ENCODE results near the gene KLHL29. TPM values are rescaled to one million over a fixed set of nuclear protein-coding genes. Genes with fewer than 3 reads are reported as not detected.
A peak's percentile ranks its signal among the peaks of the same experiment; 100 is the strongest.

KLHL29 gene
- total and polyA plus RNA-seq, 2 experiments from 2014 or later: 1.5 to 6.5 TPM

DNA sequence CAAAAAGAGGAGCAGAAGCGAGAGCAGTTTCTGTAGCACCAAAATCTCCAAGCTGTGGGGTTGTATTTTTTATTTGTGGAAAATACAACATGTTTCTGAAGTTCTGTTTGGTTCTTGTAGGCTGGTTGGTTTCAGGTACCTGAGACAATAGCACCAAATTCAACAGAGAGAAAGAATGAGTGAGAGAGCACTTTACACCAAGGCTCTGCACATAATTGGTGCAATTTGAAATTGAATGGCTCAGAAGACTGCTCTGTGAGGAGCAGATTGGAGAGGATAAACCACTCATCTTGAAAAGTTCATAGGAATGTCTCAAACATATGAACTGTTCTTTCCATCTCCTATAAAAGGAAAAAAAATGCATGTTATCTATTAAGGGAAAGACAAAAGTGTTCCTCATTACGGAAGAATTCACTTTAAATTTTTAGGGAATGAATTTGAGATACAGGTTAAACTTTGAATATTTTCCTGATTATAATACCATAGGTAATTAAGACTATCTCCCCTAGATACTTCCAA, 366.8 kb downstream of the KLHL29 start:
- H3K9me3 Mint-ChIP-seq: no peaks in the 10 kb centered on the region
- no peaks in the 10 kb centered on the region for H3K36me3 ChIP-seq (ENCODE audit: insufficient read depth)
- no peaks in the 10 kb centered on the region for H3K27me3 ChIP-seq (ENCODE audit: insufficient read depth)
- ATAC-seq (peak; percentile 64), DNase-seq (ENCODE audit: low spot score) (no peak)
- H3K4me3 Mint-ChIP-seq: peak overlapping the region; percentile 20; the same call in 1 of the 3 replicates
- no peaks in the 10 kb centered on the region for H4K20me1 ChIP-seq (replicated peaks; ENCODE audit: insufficient read depth)
- peak overlapping the region; percentile 75 for H3K27ac ChIP-seq (ENCODE audit: low read depth)
- peaks cover 33% of the 10 kb centered on the region for H3K4me1 Mint-ChIP-seq
- H3F3A ChIP-seq (replicated peaks; ENCODE audit: low read depth): no peaks in the 10 kb centered on the region
- TF ChIP-seq, protein P1, sequence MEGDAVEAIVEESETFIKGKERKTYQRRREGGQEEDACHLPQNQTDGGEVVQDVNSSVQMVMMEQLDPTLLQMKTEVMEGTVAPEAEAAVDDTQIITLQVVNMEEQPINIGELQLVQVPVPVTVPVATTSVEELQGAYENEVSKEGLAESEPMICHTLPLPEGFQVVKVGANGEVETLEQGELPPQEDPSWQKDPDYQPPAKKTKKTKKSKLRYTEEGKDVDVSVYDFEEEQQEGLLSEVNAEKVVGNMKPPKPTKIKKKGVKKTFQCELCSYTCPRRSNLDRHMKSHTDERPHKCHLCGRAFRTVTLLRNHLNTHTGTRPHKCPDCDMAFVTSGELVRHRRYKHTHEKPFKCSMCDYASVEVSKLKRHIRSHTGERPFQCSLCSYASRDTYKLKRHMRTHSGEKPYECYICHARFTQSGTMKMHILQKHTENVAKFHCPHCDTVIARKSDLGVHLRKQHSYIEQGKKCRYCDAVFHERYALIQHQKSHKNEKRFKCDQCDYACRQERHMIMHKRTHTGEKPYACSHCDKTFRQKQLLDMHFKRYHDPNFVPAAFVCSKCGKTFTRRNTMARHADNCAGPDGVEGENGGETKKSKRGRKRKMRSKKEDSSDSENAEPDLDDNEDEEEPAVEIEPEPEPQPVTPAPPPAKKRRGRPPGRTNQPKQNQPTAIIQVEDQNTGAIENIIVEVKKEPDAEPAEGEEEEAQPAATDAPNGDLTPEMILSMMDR (conservative IDR thresholded peaks at IDR 0.05; ENCODE audit: low read depth in 2 of 2): no peak
- no peak for TF ChIP-seq STAT1 (IDR thresholded peaks at IDR 0.05; ENCODE audit: unreplicated experiment)
- no peak for TF ChIP-seq JUNB (IDR thresholded peaks at IDR 0.05; ENCODE audit: unreplicated experiment)
- TF ChIP-seq POLR2AphosphoS5 (IDR thresholded peaks at IDR 0.05; ENCODE audit: low read depth): no peak
- no peak for TF ChIP-seq EZH2 (IDR thresholded peaks at IDR 0.05; ENCODE audit: low read depth, unreplicated experiment)
- TF ChIP-seq NANOG (IDR thresholded peaks at IDR 0.05; ENCODE audit: borderline replicate concordance): no peak
- TF ChIP-seq CREB1 (CRISPR knock-in tag; IDR thresholded peaks at IDR 0.05; ENCODE audit: low read depth): no peak
- TF ChIP-seq, protein P2, sequence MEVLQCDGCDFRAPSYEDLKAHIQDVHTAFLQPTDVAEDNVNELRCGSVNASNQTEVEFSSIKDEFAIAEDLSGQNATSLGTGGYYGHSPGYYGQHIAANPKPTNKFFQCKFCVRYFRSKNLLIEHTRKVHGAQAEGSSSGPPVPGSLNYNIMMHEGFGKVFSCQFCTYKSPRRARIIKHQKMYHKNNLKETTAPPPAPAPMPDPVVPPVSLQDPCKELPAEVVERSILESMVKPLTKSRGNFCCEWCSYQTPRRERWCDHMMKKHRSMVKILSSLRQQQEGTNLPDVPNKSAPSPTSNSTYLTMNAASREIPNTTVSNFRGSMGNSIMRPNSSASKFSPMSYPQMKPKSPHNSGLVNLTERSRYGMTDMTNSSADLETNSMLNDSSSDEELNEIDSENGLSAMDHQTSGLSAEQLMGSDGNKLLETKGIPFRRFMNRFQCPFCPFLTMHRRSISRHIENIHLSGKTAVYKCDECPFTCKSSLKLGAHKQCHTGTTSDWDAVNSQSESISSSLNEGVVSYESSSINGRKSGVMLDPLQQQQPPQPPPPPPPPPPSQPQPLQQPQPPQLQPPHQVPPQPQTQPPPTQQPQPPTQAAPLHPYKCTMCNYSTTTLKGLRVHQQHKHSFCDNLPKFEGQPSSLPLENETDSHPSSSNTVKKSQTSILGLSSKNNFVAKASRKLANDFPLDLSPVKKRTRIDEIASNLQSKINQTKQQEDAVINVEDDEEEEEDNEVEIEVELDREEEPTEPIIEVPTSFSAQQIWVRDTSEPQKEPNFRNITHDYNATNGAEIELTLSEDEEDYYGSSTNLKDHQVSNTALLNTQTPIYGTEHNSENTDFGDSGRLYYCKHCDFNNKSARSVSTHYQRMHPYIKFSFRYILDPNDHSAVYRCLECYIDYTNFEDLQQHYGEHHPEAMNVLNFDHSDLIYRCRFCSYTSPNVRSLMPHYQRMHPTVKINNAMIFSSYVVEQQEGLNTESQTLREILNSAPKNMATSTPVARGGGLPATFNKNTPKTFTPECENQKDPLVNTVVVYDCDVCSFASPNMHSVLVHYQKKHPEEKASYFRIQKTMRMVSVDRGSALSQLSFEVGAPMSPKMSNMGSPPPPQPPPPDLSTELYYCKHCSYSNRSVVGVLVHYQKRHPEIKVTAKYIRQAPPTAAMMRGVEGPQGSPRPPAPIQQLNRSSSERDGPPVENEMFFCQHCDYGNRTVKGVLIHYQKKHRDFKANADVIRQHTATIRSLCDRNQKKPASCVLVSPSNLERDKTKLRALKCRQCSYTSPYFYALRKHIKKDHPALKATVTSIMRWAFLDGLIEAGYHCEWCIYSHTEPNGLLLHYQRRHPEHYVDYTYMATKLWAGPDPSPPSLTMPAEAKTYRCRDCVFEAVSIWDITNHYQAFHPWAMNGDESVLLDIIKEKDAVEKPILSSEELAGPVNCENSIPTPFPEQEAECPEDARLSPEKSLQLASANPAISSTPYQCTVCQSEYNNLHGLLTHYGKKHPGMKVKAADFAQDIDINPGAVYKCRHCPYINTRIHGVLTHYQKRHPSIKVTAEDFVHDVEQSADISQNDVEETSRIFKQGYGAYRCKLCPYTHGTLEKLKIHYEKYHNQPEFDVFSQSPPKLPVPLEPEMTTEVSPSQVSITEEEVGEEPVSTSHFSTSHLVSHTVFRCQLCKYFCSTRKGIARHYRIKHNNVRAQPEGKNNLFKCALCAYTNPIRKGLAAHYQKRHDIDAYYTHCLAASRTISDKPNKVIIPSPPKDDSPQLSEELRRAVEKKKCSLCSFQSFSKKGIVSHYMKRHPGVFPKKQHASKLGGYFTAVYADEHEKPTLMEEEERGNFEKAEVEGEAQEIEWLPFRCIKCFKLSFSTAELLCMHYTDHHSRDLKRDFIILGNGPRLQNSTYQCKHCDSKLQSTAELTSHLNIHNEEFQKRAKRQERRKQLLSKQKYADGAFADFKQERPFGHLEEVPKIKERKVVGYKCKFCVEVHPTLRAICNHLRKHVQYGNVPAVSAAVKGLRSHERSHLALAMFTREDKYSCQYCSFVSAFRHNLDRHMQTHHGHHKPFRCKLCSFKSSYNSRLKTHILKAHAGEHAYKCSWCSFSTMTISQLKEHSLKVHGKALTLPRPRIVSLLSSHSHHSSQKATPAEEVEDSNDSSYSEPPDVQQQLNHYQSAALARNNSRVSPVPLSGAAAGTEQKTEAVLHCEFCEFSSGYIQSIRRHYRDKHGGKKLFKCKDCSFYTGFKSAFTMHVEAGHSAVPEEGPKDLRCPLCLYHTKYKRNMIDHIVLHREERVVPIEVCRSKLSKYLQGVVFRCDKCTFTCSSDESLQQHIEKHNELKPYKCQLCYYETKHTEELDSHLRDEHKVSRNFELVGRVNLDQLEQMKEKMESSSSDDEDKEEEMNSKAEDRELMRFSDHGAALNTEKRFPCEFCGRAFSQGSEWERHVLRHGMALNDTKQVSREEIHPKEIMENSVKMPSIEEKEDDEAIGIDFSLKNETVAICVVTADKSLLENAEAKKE (CRISPR knock-in tag; IDR thresholded peaks at IDR 0.05): no peak
- TF ChIP-seq ZNF331 (CRISPR knock-in tag; IDR thresholded peaks at IDR 0.05; ENCODE audit: low read depth): no peak
- no peak for TF ChIP-seq EZH2phosphoT487 (IDR thresholded peaks at IDR 0.05; ENCODE audit: unreplicated experiment)
- TF ChIP-seq ZNF114 (CRISPR knock-in tag; IDR thresholded peaks at IDR 0.05): no peak
- TF ChIP-seq, protein P3, sequence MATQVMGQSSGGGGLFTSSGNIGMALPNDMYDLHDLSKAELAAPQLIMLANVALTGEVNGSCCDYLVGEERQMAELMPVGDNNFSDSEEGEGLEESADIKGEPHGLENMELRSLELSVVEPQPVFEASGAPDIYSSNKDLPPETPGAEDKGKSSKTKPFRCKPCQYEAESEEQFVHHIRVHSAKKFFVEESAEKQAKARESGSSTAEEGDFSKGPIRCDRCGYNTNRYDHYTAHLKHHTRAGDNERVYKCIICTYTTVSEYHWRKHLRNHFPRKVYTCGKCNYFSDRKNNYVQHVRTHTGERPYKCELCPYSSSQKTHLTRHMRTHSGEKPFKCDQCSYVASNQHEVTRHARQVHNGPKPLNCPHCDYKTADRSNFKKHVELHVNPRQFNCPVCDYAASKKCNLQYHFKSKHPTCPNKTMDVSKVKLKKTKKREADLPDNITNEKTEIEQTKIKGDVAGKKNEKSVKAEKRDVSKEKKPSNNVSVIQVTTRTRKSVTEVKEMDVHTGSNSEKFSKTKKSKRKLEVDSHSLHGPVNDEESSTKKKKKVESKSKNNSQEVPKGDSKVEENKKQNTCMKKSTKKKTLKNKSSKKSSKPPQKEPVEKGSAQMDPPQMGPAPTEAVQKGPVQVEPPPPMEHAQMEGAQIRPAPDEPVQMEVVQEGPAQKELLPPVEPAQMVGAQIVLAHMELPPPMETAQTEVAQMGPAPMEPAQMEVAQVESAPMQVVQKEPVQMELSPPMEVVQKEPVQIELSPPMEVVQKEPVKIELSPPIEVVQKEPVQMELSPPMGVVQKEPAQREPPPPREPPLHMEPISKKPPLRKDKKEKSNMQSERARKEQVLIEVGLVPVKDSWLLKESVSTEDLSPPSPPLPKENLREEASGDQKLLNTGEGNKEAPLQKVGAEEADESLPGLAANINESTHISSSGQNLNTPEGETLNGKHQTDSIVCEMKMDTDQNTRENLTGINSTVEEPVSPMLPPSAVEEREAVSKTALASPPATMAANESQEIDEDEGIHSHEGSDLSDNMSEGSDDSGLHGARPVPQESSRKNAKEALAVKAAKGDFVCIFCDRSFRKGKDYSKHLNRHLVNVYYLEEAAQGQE (IDR thresholded peaks at IDR 0.05; ENCODE audit: unreplicated experiment): no peak
- TF ChIP-seq, protein P4, sequence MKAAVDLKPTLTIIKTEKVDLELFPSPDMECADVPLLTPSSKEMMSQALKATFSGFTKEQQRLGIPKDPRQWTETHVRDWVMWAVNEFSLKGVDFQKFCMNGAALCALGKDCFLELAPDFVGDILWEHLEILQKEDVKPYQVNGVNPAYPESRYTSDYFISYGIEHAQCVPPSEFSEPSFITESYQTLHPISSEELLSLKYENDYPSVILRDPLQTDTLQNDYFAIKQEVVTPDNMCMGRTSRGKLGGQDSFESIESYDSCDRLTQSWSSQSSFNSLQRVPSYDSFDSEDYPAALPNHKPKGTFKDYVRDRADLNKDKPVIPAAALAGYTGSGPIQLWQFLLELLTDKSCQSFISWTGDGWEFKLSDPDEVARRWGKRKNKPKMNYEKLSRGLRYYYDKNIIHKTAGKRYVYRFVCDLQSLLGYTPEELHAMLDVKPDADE (IDR thresholded peaks at IDR 0.05): no peak
- no peak overlapping the region for H2AFZ ChIP-seq
- no peaks in the 10 kb centered on the region for H3K9me2 ChIP-seq (ENCODE audit: insufficient read depth)
- H3K36me3 Mint-ChIP-seq (ENCODE audit: low read depth): peaks cover 3% of the 10 kb centered on the region; the same call in 2 of the 3 replicates
- peak overlapping the region; percentile 54 for H3K4me2 ChIP-seq
- no peaks in the 10 kb centered on the region for H3K79me2 ChIP-seq (replicated peaks; ENCODE audit: insufficient read depth)
- peak overlapping the region; percentile 92 for H3K27ac Mint-ChIP-seq
- no peaks in the 10 kb centered on the region for H3K27me3 Mint-ChIP-seq (ENCODE audit: insufficient read depth, low read depth, poor library complexity)
- peaks cover 25% of the 10 kb centered on the region for H3K4me1 ChIP-seq (ENCODE audit: insufficient read depth)
- H3K4me3 ChIP-seq: peak overlapping the region; percentile 17; the same call in 1 of the 2 replicates
